Brain microvascular endothelial cell (primary cell): ENCODE results near the gene CDC14B.
A peak's percentile ranks its signal among the peaks of the same experiment; 100 is the strongest.

Source experiments
- DNase-seq: peaks from one replicate; pipeline ENCODE4 v3.0.0-alpha.2; 2020
- H3K27ac ChIP-seq: fragments of 250-450 bp; sonication (Bioruptor Pico); 2 replicates; pipeline ENCODE4 v1.5.1; 2020; ENCODE audit warnings: mild to moderate bottlenecking, moderate library complexity
- H3K27me3 ChIP-seq: fragments of 250-450 bp; sonication (Bioruptor Pico); replicated peaks from 2 replicates; pipeline ENCODE4 v1.5.1; 2020; ENCODE audit warnings: mild to moderate bottlenecking
- H3K36me3 ChIP-seq: fragments of 250-450 bp; sonication (Bioruptor Pico); replicated peaks from 2 replicates; pipeline ENCODE4 v1.5.1; 2020; ENCODE audit warnings: mild to moderate bottlenecking
- H3K4me3 ChIP-seq: 2 replicates; pipeline ENCODE4 v1.5.1; 2011; ENCODE audit warnings: low read depth, mild to moderate bottlenecking, control low read depth, low read length, moderate library complexity
- CTCF ChIP-seq: IDR thresholded peaks from 2 replicates; pipeline ENCODE4 v1.5.1; 2011; ENCODE audit warnings: low read depth, mild to moderate bottlenecking, moderate library complexity, low read length, control low read depth, inconsistent platforms; ENCODE audit errors: missing control alignments
- in situ Hi-C: cut with HindIII; loops from 2 replicates; pipeline ENCODE4 v1.10.0; 2017; ENCODE audit warnings: low sequenced_read_pairs, low pct_ligation_motif_present

The CDC14B gene

GRCh38 chr9:96489482-96489979 lies 130.1 kb downstream of the CDC14B start:
- Histone ChIP-seq H3K27me3 (no peaks in the 10 kb centered on the region), H3K4me3 (no peak overlapping the region), H3K27ac (no peak overlapping the region), H3K36me3 (peaks cover 24% of the 10 kb centered on the region)
- TF ChIP-seq CTCF = no peak
- DNase-seq = no peak
- in situ Hi-C loops = no loop called here

GRCh38 chr9:96487949-96488348 lies 131.7 kb downstream of the CDC14B start:
- Histone ChIP-seq H3K36me3 (peaks cover 26% of the 10 kb centered on the region), H3K27ac (peak overlapping the region; percentile 57), H3K4me3 (no peak overlapping the region), H3K27me3 (no peaks in the 10 kb centered on the region)
- peak; percentile 67 for DNase-seq
- no peak for TF ChIP-seq CTCF
- in situ Hi-C loops = no loop called here

GRCh38 chr9:96487029-96487396 lies 132.6 kb downstream of the CDC14B start:
- in situ Hi-C loops = no loop called here
- no peak for DNase-seq
- Histone ChIP-seq H3K36me3 (peaks cover 26% of the 10 kb centered on the region), H3K27ac (peak overlapping the region; percentile 3), H3K27me3 (no peaks in the 10 kb centered on the region), H3K4me3 (no peak overlapping the region)
- TF ChIP-seq CTCF = no peak

- H3K27me3 ChIP-seq = no peaks in the 10 kb centered on the region
- in situ Hi-C loops = no loop called here
- peak; percentile 78 for DNase-seq
- TF ChIP-seq CTCF = no peak
- H3K36me3 ChIP-seq = peaks cover 22% of the 10 kb centered on the region
- H3K27ac ChIP-seq = peak overlapping the region; percentile 3
- H3K4me3 ChIP-seq = no peak overlapping the region
These were observed 133.1 kb downstream of the CDC14B start for GRCh38 chr9:96486386-96487028.

- in situ Hi-C loops = no loop called here
- DNase-seq = no peak
- H3K4me3 ChIP-seq = no peak overlapping the region
- TF ChIP-seq CTCF = no peak
- H3K36me3 ChIP-seq = peaks cover 16% of the 10 kb centered on the region
- H3K27ac ChIP-seq = no peak overlapping the region
- H3K27me3 ChIP-seq = no peaks in the 10 kb centered on the region
These were observed 134.4 kb downstream of the CDC14B start for GRCh38 chr9:96485280-96485679.

- Histone ChIP-seq H3K4me3 (no peak overlapping the region), H3K27ac (no peak overlapping the region), H3K36me3 (peaks cover 16% of the 10 kb centered on the region), H3K27me3 (no peaks in the 10 kb centered on the region)
- DNase-seq = no peak
- TF ChIP-seq CTCF = no peak
- in situ Hi-C loops = no loop called here
These were observed 135.1 kb downstream of the CDC14B start for GRCh38 chr9:96484521-96484931.
